LoVo (cell line): ENCODE results near the gene GPR176.

Experiments
- DNase-seq: peaks from one replicate; pipeline ENCODE4 v3.0.0-alpha.2; 2016; ENCODE audit warnings: low spot score

Gene GPR176

GRCh38 chr15:39804026-39804425 is 116.0 kb downstream of the GPR176 start:
- DNase-seq, result no peak

GRCh38 chr15:39803016-39803415 is 117.0 kb downstream of the GPR176 start:
- no peak for DNase-seq

GRCh38 chr15:39801641-39802309 is 118.3 kb downstream of the GPR176 start:
- DNase-seq, result peak; percentile 42

GRCh38 chr15:39799552-39800011 is 120.5 kb downstream of the GPR176 start:
- no peak for DNase-seq

- no peak for DNase-seq
Measured at GRCh38 chr15:39798382-39798781, 121.7 kb downstream of the GPR176 start.

GRCh38 chr15:39797407-39797806 is 122.7 kb downstream of the GPR176 start:
- no peak for DNase-seq

GRCh38 chr15:39796601-39797000 is 123.5 kb downstream of the GPR176 start:
- no peak for DNase-seq

GRCh38 chr15:39795486-39795885 is 124.6 kb downstream of the GPR176 start:
- DNase-seq, result no peak

- no peak for DNase-seq
Measured at GRCh38 chr15:39794954-39795353, 125.1 kb downstream of the GPR176 start.

- DNase-seq, result no peak
Measured at GRCh38 chr15:39793923-39794322, 126.1 kb downstream of the GPR176 start.

GRCh38 chr15:39792844-39793335 is 127.2 kb downstream of the GPR176 start:
- no peak for DNase-seq

- DNase-seq, result no peak
Measured at GRCh38 chr15:39792025-39792843, 127.8 kb downstream of the GPR176 start.

- no peak for DNase-seq
Measured at GRCh38 chr15:39789736-39790135, 130.3 kb downstream of the GPR176 start.

- no peak for DNase-seq
Measured at GRCh38 chr15:39788800-39789565, 131.1 kb downstream of the GPR176 start.

- DNase-seq, result no peak
Measured at GRCh38 chr15:39788108-39788507, 132.0 kb downstream of the GPR176 start.

- DNase-seq, result no peak
Measured at GRCh38 chr15:39787479-39787878, 132.6 kb downstream of the GPR176 start.

GRCh38 chr15:39786447-39787056 is 133.5 kb downstream of the GPR176 start:
- DNase-seq, result peak; percentile 69

- no peak for DNase-seq
Measured at GRCh38 chr15:39785841-39786240, 134.2 kb downstream of the GPR176 start.

GRCh38 chr15:39785139-39785538 is 134.9 kb downstream of the GPR176 start:
- no peak for DNase-seq

- DNase-seq, result no peak
Measured at GRCh38 chr15:39784638-39785037, 135.4 kb downstream of the GPR176 start.

GRCh38 chr15:39784125-39784524 is 135.9 kb downstream of the GPR176 start:
- DNase-seq, result no peak

GRCh38 chr15:39783244-39783820 is 136.7 kb downstream of the GPR176 start:
- DNase-seq, result no peak
